GM12891 (cell line): ENCODE measurements around the gene TAOK3.

Source experiments
- PAX5 ChIP-seq: IDR thresholded peaks from 2 replicates; pipeline ENCODE4 v1.6.1; 2011; ENCODE audit warnings: low read length, moderate library complexity, mild to moderate bottlenecking; ENCODE audit not compliant: insufficient read depth, severe bottlenecking
- POLR2A ChIP-seq: IDR thresholded peaks from 2 replicates; pipeline ENCODE4 v1.6.1; 2011; ENCODE audit warnings: low read depth, low read length, control low read depth
- POLR2AphosphoS5 ChIP-seq: IDR thresholded peaks from 2 replicates; pipeline ENCODE4 v1.6.1; 2011; ENCODE audit warnings: low read depth, low read length, control low read depth
- POU2F2 ChIP-seq: IDR thresholded peaks from 2 replicates; pipeline ENCODE4 v1.6.1; 2011; ENCODE audit warnings: low read depth, mild to moderate bottlenecking, control low read depth, low read length, moderate library complexity
- SPI1 ChIP-seq: IDR thresholded peaks from 2 replicates; pipeline ENCODE4 v1.6.1; 2011; ENCODE audit warnings: low read depth, low read length, control low read depth
- TAF1 ChIP-seq: IDR thresholded peaks from 2 replicates; pipeline ENCODE4 v1.6.1; 2011; ENCODE audit warnings: low read depth, low read length, control low read depth

DNA sequence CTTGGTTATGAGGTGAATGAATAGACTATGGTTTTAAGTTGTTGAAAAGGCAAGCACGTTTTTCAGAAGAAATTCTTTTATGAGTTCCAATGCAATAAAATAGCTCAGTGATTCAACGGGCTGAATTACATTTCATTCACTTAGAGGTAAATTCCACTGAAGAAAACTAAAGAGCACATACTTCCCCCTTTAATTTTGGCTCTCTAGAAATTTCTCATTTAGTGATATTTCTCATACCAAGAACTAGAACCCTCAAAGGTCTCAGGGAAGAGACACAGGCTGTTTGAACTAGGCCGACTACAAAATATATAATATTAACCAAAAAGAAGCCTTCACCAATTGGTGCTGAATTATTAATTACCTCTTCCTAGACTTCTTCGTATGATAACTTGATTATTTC lies 68.6 kb downstream of the TAOK3 start:
- TF ChIP-seq POLR2A (no peak), POLR2AphosphoS5 (no peak), TAF1 (no peak), SPI1 (no peak), PAX5 (no peak), POU2F2 (no peak)
